ENCODE results near the gene MTUS2.

- TF ChIP-seq, protein P1, sequence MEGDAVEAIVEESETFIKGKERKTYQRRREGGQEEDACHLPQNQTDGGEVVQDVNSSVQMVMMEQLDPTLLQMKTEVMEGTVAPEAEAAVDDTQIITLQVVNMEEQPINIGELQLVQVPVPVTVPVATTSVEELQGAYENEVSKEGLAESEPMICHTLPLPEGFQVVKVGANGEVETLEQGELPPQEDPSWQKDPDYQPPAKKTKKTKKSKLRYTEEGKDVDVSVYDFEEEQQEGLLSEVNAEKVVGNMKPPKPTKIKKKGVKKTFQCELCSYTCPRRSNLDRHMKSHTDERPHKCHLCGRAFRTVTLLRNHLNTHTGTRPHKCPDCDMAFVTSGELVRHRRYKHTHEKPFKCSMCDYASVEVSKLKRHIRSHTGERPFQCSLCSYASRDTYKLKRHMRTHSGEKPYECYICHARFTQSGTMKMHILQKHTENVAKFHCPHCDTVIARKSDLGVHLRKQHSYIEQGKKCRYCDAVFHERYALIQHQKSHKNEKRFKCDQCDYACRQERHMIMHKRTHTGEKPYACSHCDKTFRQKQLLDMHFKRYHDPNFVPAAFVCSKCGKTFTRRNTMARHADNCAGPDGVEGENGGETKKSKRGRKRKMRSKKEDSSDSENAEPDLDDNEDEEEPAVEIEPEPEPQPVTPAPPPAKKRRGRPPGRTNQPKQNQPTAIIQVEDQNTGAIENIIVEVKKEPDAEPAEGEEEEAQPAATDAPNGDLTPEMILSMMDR (IDR thresholded peaks at IDR 0.05; ENCODE audit: borderline replicate concordance, extremely low read depth, low read length, poor library complexity, severe bottlenecking), result no peak
- TF ChIP-seq EZH2 (IDR thresholded peaks at IDR 0.05; ENCODE audit: borderline replicate concordance, low read depth, low read length, severe bottlenecking), result no peak
Observed at GRCh38 chr13:29551214-29551613, 731.1 kb downstream of the MTUS2 start.

All from DND-41 (cell line).